ENCODE measurements around the gene WNK2. TPM values are rescaled to one million over a fixed set of nuclear protein-coding genes. Genes with fewer than 3 reads are reported as not detected.

WNK2 gene
- total and polyA plus RNA-seq, 2 donors, result 4.8 to 9.3 TPM

DNA sequence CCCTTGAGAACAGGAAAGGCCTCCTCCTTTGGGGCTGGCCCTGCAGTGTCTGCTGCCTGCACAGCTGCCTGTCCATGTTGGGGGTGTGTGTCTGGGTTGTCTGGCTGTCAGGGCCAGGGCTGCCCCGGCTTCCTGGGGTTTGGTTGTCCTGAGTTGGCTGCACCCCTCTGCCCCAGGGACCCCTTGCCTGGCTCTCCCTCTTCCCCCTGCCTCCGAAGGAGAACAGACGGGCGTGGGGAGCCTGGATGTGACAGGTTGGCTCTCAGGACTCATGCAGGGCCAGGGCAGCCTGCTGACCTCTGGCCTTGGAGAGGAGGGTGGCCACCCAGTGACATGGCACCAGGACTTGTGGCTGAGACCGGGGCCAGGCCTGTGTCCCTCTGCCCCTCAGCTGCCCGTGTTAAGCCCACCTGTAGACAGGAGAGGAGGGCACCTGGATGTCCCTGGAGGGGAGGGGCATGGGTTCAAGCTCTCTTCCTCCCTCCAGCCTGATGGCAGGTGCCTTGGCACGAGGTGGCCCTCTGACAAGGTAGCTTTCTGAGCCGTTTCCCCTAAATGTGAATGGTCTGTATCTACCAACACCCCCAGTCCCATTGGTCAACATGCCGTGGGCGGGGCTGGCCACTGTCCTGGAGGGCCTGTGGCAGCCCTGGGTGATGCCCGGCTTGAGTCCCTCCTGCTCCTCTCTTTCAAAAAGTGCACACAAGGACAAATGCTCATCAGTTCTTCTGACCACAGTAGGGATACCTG lies 34.9 kb downstream of the WNK2 start:
- Histone ChIP-seq H3K36me3 (ENCODE audit: insufficient read depth) (no peaks in the 10 kb centered on the region), H3K4me1 (ENCODE audit: insufficient read depth) (no peaks in the 10 kb centered on the region), H3K4me3 (ENCODE audit: low read depth, low read length) (no peak overlapping the region), H3K27ac (ENCODE audit: low read depth) (no peak overlapping the region)
- DNase-seq (ENCODE audit: extremely low spot score), result no peak
- 88% methylated on average over 11 of the region's 11 CpGs for WGBS

DNA sequence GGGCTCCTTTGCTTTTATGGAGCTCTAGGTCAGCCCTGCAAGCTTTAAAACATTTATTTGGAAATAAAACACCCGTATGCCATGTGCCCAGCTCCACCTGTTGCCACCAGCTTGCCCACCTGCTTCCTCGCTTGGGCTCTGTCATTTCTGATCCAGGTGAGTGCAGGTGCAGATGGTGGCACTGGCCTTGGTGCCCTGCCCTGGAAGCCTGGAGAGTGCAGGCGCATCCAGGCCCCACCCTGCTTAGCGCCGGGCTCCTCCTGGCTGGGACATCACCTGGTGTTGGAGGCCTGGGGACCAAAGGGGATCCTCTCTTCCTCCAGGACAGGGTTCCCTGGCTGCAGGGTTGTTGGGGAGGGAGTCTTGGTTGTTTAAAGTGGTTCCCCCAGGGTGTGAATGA lies 35.8 kb downstream of the WNK2 start:
- H3K4me1 ChIP-seq (ENCODE audit: insufficient read depth), result no peaks in the 10 kb centered on the region
- WGBS, result 94% methylated on average over 5 of the region's 5 CpGs
- H3K36me3 ChIP-seq (ENCODE audit: insufficient read depth), result no peaks in the 10 kb centered on the region
- H3K4me3 ChIP-seq (ENCODE audit: low read depth, low read length), result no peak overlapping the region
- no peak for DNase-seq (ENCODE audit: extremely low spot score)
- no peak overlapping the region for H3K27ac ChIP-seq (ENCODE audit: low read depth)

DNA sequence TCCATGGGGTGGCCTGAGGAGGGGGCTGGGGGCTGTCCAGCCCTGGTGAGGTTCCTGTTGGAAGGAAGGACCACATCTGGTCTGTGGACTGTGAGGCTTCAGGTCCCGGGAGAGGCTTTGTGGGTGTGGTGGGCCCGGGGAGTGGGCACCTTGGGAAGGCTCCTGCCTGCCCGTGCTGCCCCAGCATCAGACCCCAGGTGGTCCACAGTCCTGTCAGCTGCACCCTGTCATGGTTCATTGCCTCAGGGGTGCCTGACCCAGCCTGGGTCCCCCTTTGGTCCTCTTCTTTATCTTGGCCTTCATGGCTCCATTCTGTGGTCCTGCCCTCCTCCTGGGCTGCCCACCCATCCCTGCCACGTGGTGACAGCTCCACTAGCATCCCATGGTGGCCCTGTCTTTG lies 36.7 kb downstream of the WNK2 start:
- DNase-seq (ENCODE audit: extremely low spot score), result no peak
- Histone ChIP-seq H3K36me3 (ENCODE audit: insufficient read depth) (no peaks in the 10 kb centered on the region), H3K4me3 (ENCODE audit: low read depth, low read length) (no peak overlapping the region), H3K4me1 (ENCODE audit: insufficient read depth) (no peaks in the 10 kb centered on the region), H3K27ac (ENCODE audit: low read depth) (no peak overlapping the region)
- WGBS, result 87% methylated on average over 4 of the region's 4 CpGs

DNA sequence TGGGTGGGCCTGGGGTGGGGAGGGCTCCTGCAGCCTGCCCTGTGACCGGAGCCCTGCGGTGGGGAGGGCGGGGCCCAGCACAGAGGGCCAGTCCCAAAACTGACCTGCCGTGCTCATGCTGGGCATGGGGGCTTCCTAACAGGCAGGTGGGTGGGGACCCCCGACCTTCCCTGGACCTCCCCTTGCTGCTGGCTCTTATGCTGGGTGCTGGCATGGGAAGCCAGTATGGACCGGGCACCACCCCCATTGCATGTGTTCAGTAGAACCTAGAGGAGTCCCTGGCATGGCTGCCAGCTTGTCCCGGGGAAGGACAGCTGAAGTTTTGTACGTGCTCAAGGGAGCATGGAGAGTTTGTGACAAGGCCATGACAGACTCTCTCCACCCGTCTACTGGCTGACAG lies 37.1 kb downstream of the WNK2 start:
- WGBS, result 94% methylated on average over 9 of the region's 9 CpGs
- no peak overlapping the region for H3K27ac ChIP-seq (ENCODE audit: low read depth)
- no peaks in the 10 kb centered on the region for H3K4me1 ChIP-seq (ENCODE audit: insufficient read depth)
- no peak overlapping the region for H3K4me3 ChIP-seq (ENCODE audit: low read depth, low read length)
- no peak for DNase-seq (ENCODE audit: extremely low spot score)
- no peaks in the 10 kb centered on the region for H3K36me3 ChIP-seq (ENCODE audit: insufficient read depth)

DNA sequence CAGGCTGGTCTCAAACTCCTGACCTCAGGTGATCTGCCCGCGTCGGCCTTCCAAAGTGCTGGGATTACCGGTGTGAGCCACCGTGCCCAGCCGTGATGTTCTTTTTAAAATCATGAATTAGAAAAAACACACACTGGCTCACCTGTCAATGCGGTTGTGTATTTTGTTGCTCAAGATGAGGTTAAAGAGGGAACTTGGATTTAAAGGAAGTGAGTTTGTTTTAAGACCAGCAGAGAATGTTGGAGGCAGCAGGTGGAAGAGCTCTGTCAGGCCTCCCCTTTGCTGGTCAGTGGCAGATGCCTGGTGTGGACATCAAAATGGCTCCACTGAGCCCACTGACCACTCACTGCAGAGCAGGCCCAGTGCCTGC lies 38.9 kb downstream of the WNK2 start:
- DNase-seq (ENCODE audit: extremely low spot score), result no peak
- Histone ChIP-seq H3K27ac (ENCODE audit: low read depth) (no peak overlapping the region), H3K36me3 (ENCODE audit: insufficient read depth) (no peaks in the 10 kb centered on the region), H3K4me1 (ENCODE audit: insufficient read depth) (no peaks in the 10 kb centered on the region), H3K4me3 (ENCODE audit: low read depth, low read length) (no peak overlapping the region)
- 88% methylated on average over 7 of the region's 7 CpGs for WGBS

DNA sequence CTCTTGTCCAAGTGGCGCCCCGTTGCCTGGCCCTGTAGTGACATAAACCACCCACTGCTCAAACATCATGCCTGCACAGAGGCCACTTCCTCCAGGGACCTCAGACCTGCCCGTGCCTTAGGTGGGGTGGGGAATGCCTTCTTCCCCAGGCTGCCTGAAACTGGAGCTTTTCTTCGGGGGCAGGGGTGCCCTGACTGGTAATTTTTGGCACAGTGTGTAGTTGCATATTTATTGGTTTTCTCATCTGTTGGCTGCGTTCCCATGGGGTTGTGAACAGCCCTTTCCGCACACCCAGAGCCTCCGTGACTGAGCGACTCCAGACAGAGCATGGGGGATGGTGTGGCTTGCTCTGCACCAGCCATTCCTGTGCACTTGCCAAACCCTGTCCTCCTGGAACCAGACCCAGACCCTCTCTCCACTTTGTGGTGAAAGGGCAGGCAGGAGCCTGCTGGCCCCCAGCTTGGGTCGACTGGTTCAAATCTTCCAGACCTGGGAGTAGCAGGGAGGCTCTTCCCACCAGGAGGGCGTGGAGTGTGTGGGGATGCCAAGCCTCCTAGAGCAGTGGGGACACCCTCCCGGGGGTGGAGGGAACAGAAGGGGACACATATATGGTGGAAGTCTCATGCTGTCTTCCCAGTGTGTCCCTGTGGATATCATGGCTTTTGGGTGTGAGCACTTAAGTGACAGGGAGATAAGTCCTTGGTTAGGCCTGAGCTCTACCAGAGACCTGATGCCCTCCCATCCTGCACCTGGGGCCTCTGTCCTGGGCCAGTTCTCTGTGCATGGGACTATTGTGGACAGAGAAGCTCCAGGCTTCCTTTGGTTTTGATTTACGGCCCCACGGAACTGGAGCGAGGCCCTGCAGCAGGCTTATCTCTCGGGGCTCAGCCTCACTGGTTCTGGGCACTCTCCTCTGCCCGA lies 39.6 kb downstream of the WNK2 start:
- no peak overlapping the region for H3K27ac ChIP-seq (ENCODE audit: low read depth)
- H3K4me3 ChIP-seq (ENCODE audit: low read depth, low read length), result no peak overlapping the region
- no peaks in the 10 kb centered on the region for H3K36me3 ChIP-seq (ENCODE audit: insufficient read depth)
- H3K4me1 ChIP-seq (ENCODE audit: insufficient read depth), result no peaks in the 10 kb centered on the region
- 48% methylated on average over 16 of the region's 16 CpGs for WGBS
- peak; percentile 52 for DNase-seq (ENCODE audit: extremely low spot score)

DNA sequence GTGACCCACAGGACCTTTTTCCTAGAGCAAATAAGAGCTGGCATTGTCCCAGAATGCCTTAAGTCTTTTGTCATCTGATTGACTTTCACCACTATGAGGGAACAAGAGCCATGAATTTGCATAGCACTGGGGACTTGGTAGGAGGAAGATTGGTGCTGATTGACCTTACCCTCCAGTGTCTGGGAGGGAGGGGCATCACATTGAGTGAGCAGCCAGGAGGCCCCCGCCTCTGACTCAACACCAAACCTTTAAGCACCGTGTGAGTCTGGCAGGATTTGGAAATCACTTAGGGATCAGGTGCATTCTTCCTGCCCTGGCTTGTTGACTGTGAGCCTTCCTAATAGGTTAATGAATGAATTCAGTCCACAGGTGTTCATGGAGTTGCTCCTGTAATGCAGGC lies 40.7 kb downstream of the WNK2 start:
- no peaks in the 10 kb centered on the region for H3K4me1 ChIP-seq (ENCODE audit: insufficient read depth)
- H3K27ac ChIP-seq (ENCODE audit: low read depth), result no peak overlapping the region
- H3K4me3 ChIP-seq (ENCODE audit: low read depth, low read length), result no peak overlapping the region
- 74% methylated on average over 2 of the region's 2 CpGs for WGBS
- no peaks in the 10 kb centered on the region for H3K36me3 ChIP-seq (ENCODE audit: insufficient read depth)
- DNase-seq (ENCODE audit: extremely low spot score), result no peak

DNA sequence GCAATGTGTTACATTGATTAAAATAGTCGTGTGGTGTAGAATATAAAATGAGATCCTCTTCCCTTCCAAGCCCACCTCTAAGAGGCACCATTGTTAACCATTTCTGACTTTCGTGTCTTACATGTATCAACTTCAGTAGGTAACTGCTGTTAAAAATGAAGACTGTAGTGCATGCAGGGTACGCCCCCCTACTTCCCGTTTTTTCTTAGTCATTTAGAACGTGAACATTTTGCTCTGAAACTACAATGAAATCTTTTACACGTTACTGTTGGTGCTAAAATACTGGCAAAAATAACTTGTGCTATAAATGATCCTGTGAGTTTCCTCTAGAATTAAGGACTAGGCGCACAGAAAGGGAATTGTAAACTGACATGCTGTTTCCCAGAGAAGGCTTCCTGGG lies 41.5 kb downstream of the WNK2 start:
- WGBS, result 77% methylated on average over 7 of the region's 7 CpGs

DNA sequence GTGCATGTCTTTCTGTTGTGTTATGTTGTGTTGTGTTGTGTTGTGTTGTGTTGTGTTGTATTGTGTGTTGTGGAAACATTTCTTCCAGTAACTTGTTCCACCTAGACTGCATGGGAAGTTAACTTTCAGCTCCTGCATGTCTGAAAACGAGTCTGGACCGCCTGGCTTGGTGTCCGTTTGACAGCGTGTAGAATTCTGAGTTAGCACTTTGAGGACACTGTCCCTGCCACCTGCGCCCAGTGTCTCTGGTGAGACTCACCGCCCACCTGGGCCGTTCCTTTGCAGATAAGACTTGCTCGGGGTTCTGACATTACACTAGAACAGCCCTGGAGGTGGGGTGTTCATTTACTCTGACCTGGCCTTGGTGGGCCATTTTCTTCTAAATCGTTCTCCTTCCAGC lies 42.0 kb downstream of the WNK2 start:
- H3K36me3 ChIP-seq (ENCODE audit: insufficient read depth), result no peaks in the 10 kb centered on the region
- H3K4me1 ChIP-seq (ENCODE audit: insufficient read depth), result no peaks in the 10 kb centered on the region
- no peak overlapping the region for H3K4me3 ChIP-seq (ENCODE audit: low read depth, low read length)
- H3K27ac ChIP-seq (ENCODE audit: low read depth), result no peak overlapping the region
- DNase-seq (ENCODE audit: extremely low spot score), result no peak
- whole genome bisulfite sequencing, result 92% methylated on average over 9 of the region's 9 CpGs

More for the DNA sequence above, 41.5 kb downstream of the WNK2 start:
- Histone ChIP-seq H3K4me3 (ENCODE audit: low read depth, low read length) (no peak overlapping the region), H3K27ac (ENCODE audit: low read depth) (no peak overlapping the region), H3K4me1 (ENCODE audit: insufficient read depth) (no peaks in the 10 kb centered on the region), H3K36me3 (ENCODE audit: insufficient read depth) (no peaks in the 10 kb centered on the region)
- no peak for DNase-seq (ENCODE audit: extremely low spot score)

DNA sequence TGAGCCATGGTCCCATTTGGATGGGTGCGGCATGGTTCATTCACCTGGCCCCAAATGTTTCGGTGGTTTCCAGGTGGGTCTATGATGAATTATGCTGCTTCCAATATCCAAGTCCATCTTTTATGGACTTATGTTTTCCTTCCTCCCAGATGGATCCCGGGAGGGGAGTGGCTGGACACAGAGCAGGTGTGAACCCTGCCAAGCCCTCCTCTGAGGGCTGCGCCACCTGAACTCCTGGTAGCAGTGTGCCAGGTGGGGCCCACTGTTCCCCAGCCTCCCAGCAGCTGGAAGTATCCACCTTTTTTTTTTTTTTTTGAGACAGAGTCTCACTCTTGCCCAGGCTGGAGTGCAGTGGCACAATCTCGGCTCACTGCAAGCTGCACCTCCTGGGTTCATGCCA lies 42.9 kb downstream of the WNK2 start:
- DNase-seq (ENCODE audit: extremely low spot score), result no peak
- H3K36me3 ChIP-seq (ENCODE audit: insufficient read depth), result no peaks in the 10 kb centered on the region
- H3K4me1 ChIP-seq (ENCODE audit: insufficient read depth), result no peaks in the 10 kb centered on the region
- no peak overlapping the region for H3K27ac ChIP-seq (ENCODE audit: low read depth)
- 96% methylated on average over 5 of the region's 5 CpGs for WGBS
- H3K4me3 ChIP-seq (ENCODE audit: low read depth, low read length), result no peak overlapping the region

DNA sequence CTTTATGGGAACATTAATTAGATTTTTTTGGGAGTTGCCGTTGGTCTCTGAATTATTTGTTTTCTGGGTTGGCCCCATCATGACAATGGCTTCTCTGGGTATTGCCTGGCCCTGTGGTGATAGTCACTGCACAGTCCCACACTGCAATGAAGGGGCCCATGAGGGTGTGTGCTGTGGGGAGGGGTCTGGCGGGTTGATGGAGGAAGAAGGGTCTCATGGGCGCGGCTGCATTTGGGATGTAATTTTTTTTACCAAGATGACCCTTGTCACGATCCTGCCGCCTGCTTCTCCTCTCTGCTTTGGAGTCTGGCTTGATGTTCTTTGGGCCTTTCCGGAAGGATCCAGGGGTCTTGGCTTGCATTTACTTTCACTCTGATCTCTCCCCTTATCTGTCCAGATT lies 44.1 kb downstream of the WNK2 start:
- no peak for DNase-seq (ENCODE audit: extremely low spot score)
- Histone ChIP-seq H3K27ac (ENCODE audit: low read depth) (no peak overlapping the region), H3K36me3 (ENCODE audit: insufficient read depth) (no peaks in the 10 kb centered on the region), H3K4me3 (ENCODE audit: low read depth, low read length) (no peak overlapping the region), H3K4me1 (ENCODE audit: insufficient read depth) (no peaks in the 10 kb centered on the region)
- 87% methylated on average over 7 of the region's 7 CpGs for WGBS

DNA sequence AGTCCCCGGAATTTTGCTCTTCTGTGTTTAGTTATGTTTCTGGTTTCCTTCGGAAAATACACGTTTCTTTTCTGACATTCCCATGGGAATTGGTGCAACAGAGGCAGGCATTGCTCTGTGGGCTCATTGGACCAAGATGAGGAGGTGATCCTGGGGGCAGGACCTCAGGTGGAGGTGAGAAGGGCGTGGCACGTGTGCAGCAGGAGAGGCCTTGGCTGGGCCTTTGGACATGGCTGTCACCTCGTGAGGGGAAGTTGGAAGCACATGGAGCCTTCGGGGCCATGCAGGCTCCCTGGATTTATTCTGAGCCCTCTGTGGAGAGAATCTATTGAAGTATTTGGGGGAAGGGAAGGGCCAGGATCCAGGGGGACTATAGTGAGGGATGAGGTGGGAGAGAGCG lies 44.5 kb downstream of the WNK2 start:
- Histone ChIP-seq H3K4me3 (ENCODE audit: low read depth, low read length) (no peak overlapping the region), H3K27ac (ENCODE audit: low read depth) (no peak overlapping the region), H3K4me1 (ENCODE audit: insufficient read depth) (no peaks in the 10 kb centered on the region), H3K36me3 (ENCODE audit: insufficient read depth) (no peaks in the 10 kb centered on the region)
- DNase-seq (ENCODE audit: extremely low spot score), result no peak
- WGBS, result 83% methylated on average over 8 of the region's 8 CpGs

DNA sequence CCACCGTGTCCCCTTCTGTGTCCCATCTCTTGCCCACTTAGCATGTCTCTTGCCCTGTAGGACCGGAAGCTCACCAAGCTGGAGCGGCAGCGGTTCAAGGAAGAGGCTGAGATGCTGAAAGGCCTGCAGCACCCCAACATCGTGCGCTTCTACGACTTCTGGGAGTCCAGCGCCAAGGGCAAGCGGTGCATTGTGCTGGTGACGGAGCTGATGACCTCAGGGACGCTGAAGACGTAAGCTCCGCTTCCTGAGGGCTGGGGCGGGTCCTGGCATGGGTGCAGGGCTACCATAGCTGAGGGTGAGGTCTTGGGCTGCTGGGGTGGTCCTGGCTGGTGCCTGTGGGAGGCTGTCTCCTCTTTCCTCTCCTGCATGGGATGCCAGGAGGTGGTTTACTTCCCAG lies 45.7 kb downstream of the WNK2 start:
- Histone ChIP-seq H3K36me3 (ENCODE audit: insufficient read depth) (no peaks in the 10 kb centered on the region), H3K4me1 (ENCODE audit: insufficient read depth) (no peaks in the 10 kb centered on the region), H3K4me3 (ENCODE audit: low read depth, low read length) (no peak overlapping the region), H3K27ac (ENCODE audit: low read depth) (no peak overlapping the region)
- DNase-seq (ENCODE audit: extremely low spot score), result no peak
- WGBS, result 95% methylated on average over 14 of the region's 14 CpGs

DNA sequence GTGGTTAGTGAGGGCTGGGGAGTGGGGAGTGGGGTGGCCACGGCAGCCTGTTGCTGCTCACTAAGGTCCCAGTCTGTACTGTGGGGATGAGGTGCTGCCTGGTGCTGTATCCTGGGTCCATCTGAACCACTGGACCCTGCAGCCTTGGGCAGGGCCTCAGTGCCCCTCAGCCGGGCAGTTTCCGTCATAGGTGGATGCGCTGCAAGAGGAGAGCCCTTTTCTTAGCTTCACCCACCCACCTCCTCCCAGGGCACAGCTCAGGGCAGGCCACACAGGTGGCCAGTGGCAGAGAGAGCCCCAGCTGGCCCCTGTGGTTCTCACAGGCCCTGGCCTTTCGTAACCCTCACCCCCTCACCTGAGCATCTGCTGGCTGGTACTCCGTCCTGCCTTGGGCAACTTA lies 46.2 kb downstream of the WNK2 start:
- Histone ChIP-seq H3K27ac (ENCODE audit: low read depth) (no peak overlapping the region), H3K4me1 (ENCODE audit: insufficient read depth) (no peaks in the 10 kb centered on the region), H3K36me3 (ENCODE audit: insufficient read depth) (no peaks in the 10 kb centered on the region), H3K4me3 (ENCODE audit: low read depth, low read length) (no peak overlapping the region)
- 89% methylated on average over 6 of the region's 6 CpGs for WGBS
- no peak for DNase-seq (ENCODE audit: extremely low spot score)
